Stomach (tissue), 4 donors: ENCODE results near the gene PTP4A1.

ENCODE experiments used
- EP300 ChIP-seq: sonication (generic); formaldehyde crosslinking; IDR thresholded peaks from one replicate; pipeline ENCODE4 v1.6.1; 2017; ENCODE audit warnings: antibody characterized with exemption
- POLR2A ChIP-seq, 4 donors: fragments of 450-650 bp; IDR thresholded peaks; one replicate each; pipeline ENCODE4 v1.6.1; 2016; ENCODE audit warnings: antibody characterized with exemption in 4 of 4, control low read depth in 2 of 4, mild to moderate bottlenecking in 1 of 4, moderate library complexity in 1 of 4
- POLR2AphosphoS5 ChIP-seq, 3 donors: sonication (generic); formaldehyde crosslinking; IDR thresholded peaks; one replicate each; pipeline ENCODE4 v1.6.1; 2016; ENCODE audit warnings: antibody characterized with exemption in 3 of 3
- TF ChIP-seq, protein P1 (sequence below), 7 experiments: fragments of 450-650 bp in 4 of 7; fragments of 200-600 bp in 3 of 7; sonication (generic) in 3 of 7; IDR thresholded peaks; one replicate each; pipeline ENCODE4 v1.5.1; 2016 to 2019; ENCODE audit warnings: antibody characterized with exemption in 7 of 7, control low read depth in 2 of 7, mild to moderate bottlenecking in 1 of 7

- TF ChIP-seq, protein P1, sequence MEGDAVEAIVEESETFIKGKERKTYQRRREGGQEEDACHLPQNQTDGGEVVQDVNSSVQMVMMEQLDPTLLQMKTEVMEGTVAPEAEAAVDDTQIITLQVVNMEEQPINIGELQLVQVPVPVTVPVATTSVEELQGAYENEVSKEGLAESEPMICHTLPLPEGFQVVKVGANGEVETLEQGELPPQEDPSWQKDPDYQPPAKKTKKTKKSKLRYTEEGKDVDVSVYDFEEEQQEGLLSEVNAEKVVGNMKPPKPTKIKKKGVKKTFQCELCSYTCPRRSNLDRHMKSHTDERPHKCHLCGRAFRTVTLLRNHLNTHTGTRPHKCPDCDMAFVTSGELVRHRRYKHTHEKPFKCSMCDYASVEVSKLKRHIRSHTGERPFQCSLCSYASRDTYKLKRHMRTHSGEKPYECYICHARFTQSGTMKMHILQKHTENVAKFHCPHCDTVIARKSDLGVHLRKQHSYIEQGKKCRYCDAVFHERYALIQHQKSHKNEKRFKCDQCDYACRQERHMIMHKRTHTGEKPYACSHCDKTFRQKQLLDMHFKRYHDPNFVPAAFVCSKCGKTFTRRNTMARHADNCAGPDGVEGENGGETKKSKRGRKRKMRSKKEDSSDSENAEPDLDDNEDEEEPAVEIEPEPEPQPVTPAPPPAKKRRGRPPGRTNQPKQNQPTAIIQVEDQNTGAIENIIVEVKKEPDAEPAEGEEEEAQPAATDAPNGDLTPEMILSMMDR (IDR thresholded peaks at IDR 0.05), result no peak
- TF ChIP-seq POLR2A (IDR thresholded peaks at IDR 0.05), result no peak
- no peak for TF ChIP-seq EP300
- no peak for TF ChIP-seq POLR2AphosphoS5 (IDR thresholded peaks at IDR 0.05)
Measured at GRCh38 chr6:63565727-63566596, 6.3 kb upstream of the PTP4A1 start.
